ENCODE data around the gene SLC23A1.
"Not testable (repeated sequence)": the region's sequence is repeated elsewhere in the genome, so short reads cannot be mapped to it uniquely, and the experiment has no call there.

The SLC23A1 gene

GRCh38 chr5:139369181-139369580 is 13.9 kb downstream of the SLC23A1 start:
- DNase-seq (ENCODE audit: low spot score) = no peak

GRCh38 chr5:139368613-139369012 is 14.5 kb downstream of the SLC23A1 start:
- DNase-seq (ENCODE audit: low spot score) = no peak

GRCh38 chr5:139364466-139364865 is 18.6 kb downstream of the SLC23A1 start:
- no peak for DNase-seq (ENCODE audit: low spot score)

- no peak for DNase-seq (ENCODE audit: low spot score)
Measured at GRCh38 chr5:139363937-139364336, 19.2 kb downstream of the SLC23A1 start.

- DNase-seq (ENCODE audit: low spot score) = no peak
Measured at GRCh38 chr5:139361835-139362429, 21.2 kb downstream of the SLC23A1 start.

- DNase-seq (ENCODE audit: low spot score) = no peak
Measured at GRCh38 chr5:139360384-139360783, 22.7 kb downstream of the SLC23A1 start.

- no peak for DNase-seq (ENCODE audit: low spot score)
Measured at GRCh38 chr5:139358064-139358463, 25.0 kb downstream of the SLC23A1 start.

- DNase-seq (ENCODE audit: low spot score) = not testable (repeated sequence)
Measured at GRCh38 chr5:139355900-139356299, 27.2 kb downstream of the SLC23A1 start.

- DNase-seq (ENCODE audit: low spot score) = no peak
Measured at GRCh38 chr5:139354186-139354585, 28.9 kb downstream of the SLC23A1 start.

GRCh38 chr5:139347863-139348262 is 35.2 kb downstream of the SLC23A1 start:
- not testable (repeated sequence) for DNase-seq (ENCODE audit: low spot score)

GRCh38 chr5:139345442-139345841 is 37.7 kb downstream of the SLC23A1 start:
- DNase-seq (ENCODE audit: low spot score) = not testable (repeated sequence)

- DNase-seq (ENCODE audit: low spot score) = no peak
Measured at GRCh38 chr5:139344177-139344576, 38.9 kb downstream of the SLC23A1 start.

- DNase-seq (ENCODE audit: low spot score) = no peak
Measured at GRCh38 chr5:139343476-139343875, 39.6 kb downstream of the SLC23A1 start.

GRCh38 chr5:139342423-139342723 is 40.7 kb downstream of the SLC23A1 start:
- no peak for DNase-seq (ENCODE audit: low spot score)

GRCh38 chr5:139341689-139342422 is 41.2 kb downstream of the SLC23A1 start, which contains the start of gene PAIP2:
Gene PAIP2 (plus strand): TSS chr5:139341854. CDS start chr5:139363785, 21,931 bp downstream.
- DNase-seq (ENCODE audit: low spot score) = peak; percentile 98

- no peak for DNase-seq (ENCODE audit: low spot score)
Measured at GRCh38 chr5:139341187-139341688, 41.9 kb downstream of the SLC23A1 start.

GRCh38 chr5:139340051-139340450 is 43.0 kb downstream of the SLC23A1 start:
- peak; percentile 38 for DNase-seq (ENCODE audit: low spot score)

GRCh38 chr5:139335811-139336210 is 47.3 kb downstream of the SLC23A1 start:
- no peak for DNase-seq (ENCODE audit: low spot score)

Measured in NAMALWA (cell line).